Measurements from ENCODE around the gene SPATA6.

Gene SPATA6

DNA sequence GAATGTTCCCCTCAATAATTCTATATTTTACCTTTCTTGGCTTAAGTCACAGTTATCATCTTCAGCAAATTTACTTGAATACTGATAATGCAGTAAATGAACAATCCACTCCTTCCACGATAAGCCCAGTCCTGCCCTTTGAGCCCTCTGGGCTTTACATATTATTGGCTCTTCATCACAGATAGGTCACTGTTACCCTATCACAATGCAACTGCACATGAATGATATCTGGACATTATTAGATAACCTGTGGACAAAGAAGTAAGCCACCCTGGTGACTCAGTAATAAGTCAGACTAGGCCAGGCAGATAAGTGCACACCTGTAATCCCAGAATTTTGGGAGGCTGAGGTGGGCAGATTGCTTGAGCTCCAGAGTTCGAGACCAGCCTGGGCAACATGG lies 69.4 kb downstream of the SPATA6 start:
- no peak overlapping the region for H3K4me3 ChIP-seq (replicated peaks in 1 of 2; ENCODE audit: low read depth in 2 of 2, low read length in 2 of 2)
- DNase-seq (ENCODE audit: low read depth in 2 of 2) = no peak
- TF ChIP-seq, protein P1, sequence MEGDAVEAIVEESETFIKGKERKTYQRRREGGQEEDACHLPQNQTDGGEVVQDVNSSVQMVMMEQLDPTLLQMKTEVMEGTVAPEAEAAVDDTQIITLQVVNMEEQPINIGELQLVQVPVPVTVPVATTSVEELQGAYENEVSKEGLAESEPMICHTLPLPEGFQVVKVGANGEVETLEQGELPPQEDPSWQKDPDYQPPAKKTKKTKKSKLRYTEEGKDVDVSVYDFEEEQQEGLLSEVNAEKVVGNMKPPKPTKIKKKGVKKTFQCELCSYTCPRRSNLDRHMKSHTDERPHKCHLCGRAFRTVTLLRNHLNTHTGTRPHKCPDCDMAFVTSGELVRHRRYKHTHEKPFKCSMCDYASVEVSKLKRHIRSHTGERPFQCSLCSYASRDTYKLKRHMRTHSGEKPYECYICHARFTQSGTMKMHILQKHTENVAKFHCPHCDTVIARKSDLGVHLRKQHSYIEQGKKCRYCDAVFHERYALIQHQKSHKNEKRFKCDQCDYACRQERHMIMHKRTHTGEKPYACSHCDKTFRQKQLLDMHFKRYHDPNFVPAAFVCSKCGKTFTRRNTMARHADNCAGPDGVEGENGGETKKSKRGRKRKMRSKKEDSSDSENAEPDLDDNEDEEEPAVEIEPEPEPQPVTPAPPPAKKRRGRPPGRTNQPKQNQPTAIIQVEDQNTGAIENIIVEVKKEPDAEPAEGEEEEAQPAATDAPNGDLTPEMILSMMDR (IDR thresholded peaks at IDR 0.05; ENCODE audit: low read depth, low read length) = no peak

DNA sequence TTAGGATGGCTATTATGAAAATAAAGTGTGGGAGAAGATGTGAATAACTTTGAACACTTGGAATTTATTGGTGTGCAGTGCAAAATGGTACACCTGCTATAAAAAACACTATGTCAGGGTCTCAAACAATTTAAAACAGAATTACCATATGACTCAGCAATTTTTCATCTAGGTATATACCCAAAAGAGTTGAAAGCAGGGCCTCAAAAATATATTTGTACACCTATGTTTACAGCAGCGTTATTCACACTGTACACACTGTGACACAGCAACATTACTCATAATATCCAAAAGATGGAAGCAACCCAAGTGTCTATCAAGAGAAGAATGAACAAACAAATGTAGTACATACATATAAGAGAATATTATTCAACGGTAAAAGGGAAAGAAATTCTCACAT lies 75.8 kb downstream of the SPATA6 start:
- DNase-seq (ENCODE audit: low read depth in 2 of 2) = no peak
- TF ChIP-seq, protein P1 (IDR thresholded peaks at IDR 0.05; ENCODE audit: low read depth, low read length) = no peak
- no peak overlapping the region for H3K4me3 ChIP-seq (replicated peaks in 1 of 2; ENCODE audit: low read depth in 2 of 2, low read length in 2 of 2)

DNA sequence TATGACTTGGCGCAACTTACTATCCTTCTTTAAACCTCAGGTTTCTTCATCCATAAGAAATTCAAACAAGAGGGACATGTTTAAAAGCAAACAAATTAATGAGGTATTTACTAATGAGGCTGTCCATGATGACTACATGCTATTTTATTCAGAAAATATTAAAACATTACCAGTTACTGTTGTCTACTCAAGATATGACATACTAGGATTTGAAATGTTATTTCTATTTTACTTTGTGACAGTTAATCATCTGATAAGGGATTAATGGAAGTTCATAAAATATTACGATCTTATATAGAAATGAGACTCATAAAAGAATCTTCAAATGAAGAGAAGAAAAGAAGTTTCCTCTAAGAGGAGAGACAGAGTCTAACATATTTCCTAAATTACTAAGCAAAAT lies 80.1 kb downstream of the SPATA6 start:
- TF ChIP-seq, protein P1 (IDR thresholded peaks at IDR 0.05; ENCODE audit: low read depth, low read length) = no peak
- H3K4me3 ChIP-seq (replicated peaks in 1 of 2; ENCODE audit: low read depth in 2 of 2, low read length in 2 of 2) = no peak overlapping the region
- no peak for DNase-seq (ENCODE audit: low read depth in 2 of 2)

DNA sequence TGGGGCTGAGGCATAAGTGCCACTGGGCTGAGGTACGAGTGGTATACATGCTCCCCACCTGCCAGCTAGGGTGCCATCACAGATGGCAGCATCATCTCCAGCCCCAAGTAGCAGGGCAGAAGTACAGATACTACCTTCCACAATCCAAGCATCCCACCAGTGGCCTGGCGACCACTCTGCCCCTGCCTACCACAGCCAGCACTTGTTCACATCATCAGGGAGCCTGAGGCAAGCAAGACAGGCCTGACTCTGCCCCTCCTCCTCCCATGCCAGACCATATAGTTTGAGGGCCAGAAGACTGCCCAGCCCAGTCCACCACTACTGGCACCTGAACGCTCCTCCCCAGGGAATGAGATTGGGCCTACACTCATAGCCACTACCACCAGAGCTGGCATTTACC lies 84.6 kb downstream of the SPATA6 start:
- TF ChIP-seq, protein P1 (IDR thresholded peaks at IDR 0.05; ENCODE audit: low read depth, low read length) = no peak
- no peak for DNase-seq (ENCODE audit: low read depth in 2 of 2)
- H3K4me3 ChIP-seq (replicated peaks in 1 of 2; ENCODE audit: low read depth in 2 of 2, low read length in 2 of 2) = no peak overlapping the region

DNA sequence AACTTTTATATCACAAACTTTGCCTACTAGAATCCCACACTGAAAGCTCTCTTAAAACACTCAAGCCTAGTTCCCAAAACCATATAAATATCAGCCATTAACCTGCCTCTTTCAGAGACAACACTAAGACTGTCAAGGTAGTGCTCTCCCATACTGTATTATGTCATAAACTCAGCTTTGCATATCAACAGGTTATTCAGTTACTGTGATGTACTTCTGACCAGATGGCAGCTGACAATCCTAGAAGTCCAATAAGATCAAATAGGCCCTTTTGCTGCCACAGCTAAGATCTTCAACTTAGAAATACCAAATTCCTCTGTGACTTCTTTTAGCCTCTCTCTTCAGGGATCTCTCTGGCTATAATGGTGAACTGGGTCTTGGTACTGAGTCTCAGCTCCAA lies 97.2 kb downstream of the SPATA6 start:
- H3K4me3 ChIP-seq (replicated peaks in 1 of 2; ENCODE audit: low read depth in 2 of 2, low read length in 2 of 2) = no peak overlapping the region
- no peak for DNase-seq (ENCODE audit: low read depth in 2 of 2)
- TF ChIP-seq, protein P1 (IDR thresholded peaks at IDR 0.05; ENCODE audit: low read depth, low read length) = no peak

DNA sequence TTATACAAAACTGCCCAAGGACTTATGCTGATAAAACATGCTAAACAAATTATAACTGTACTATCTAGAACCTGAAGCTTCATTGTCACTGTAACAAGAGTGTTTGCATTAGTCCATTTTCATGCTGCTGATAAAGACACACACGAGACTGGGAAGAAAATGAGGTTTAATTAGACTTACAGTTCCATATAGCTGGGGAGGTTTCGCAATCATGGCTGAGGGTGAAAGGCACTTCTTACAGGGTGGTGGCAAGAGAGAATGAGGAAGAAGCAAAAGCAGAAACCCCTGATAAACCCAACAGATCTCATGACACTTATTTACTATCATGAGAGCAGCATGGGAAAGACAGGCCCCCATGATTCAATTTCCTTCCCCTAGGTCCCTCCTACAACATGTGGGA lies 100.4 kb downstream of the SPATA6 start:
- no peak overlapping the region for H3K4me3 ChIP-seq (replicated peaks in 1 of 2; ENCODE audit: low read depth in 2 of 2, low read length in 2 of 2)
- DNase-seq (ENCODE audit: low read depth in 2 of 2) = no peak
- TF ChIP-seq, protein P1 (IDR thresholded peaks at IDR 0.05; ENCODE audit: low read depth, low read length) = no peak

DNA sequence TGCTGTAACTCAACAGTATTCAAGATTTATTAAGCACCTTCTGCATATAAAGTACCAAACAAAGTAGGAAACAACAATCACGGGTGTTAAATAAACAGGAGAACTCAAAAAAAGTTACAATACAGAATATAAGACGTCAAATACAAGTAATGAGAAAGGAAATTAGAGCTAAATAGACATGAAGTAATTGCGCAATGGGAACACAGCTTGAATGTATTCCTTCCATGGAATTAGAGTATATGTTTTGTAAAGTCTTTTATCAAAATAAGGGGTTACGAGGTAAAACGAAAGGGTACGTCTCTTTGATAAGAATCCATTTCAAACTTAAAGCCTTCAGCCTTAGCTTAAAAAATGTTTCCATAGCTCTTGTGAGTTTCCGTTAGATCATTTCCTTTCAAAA lies 109.1 kb downstream of the SPATA6 start:
- no peak for DNase-seq (ENCODE audit: low read depth in 2 of 2)
- no peak overlapping the region for H3K4me3 ChIP-seq (replicated peaks in 1 of 2; ENCODE audit: low read depth in 2 of 2, low read length in 2 of 2)
- TF ChIP-seq, protein P1 (IDR thresholded peaks at IDR 0.05; ENCODE audit: low read depth, low read length) = no peak

All from cardiac fibroblast (primary cell).